H9 (cell line): ENCODE measurements around the gene RAB31. TPM values are rescaled to one million over a fixed set of nuclear protein-coding genes. Genes with fewer than 3 reads are reported as not detected.

Source experiments
- DNase-seq: peaks from one replicate; pipeline ENCODE4 v3.0.0-alpha.2; 2017
- H2AFZ ChIP-seq: one replicate; pipeline ENCODE4 v1.6.1; 2013; ENCODE audit warnings: mild to moderate bottlenecking, low read length, control low read depth, moderate library complexity
- H2AK5ac ChIP-seq: 2 replicates; pipeline ENCODE4 v1.6.1; 2013; ENCODE audit warnings: low read length, control low read depth, mixed read lengths; ENCODE audit not compliant: insufficient read length
- H2BK120ac ChIP-seq: one replicate; pipeline ENCODE4 v1.6.1; 2013; ENCODE audit warnings: low read depth, mild to moderate bottlenecking, low read length, control low read depth, inconsistent platforms; ENCODE audit not compliant: poor library complexity, severe bottlenecking
- H2BK12ac ChIP-seq: 2 replicates; pipeline ENCODE4 v1.6.1; 2013; ENCODE audit warnings: low read length, control low read depth, mixed read lengths, low read depth; ENCODE audit not compliant: insufficient read length
- H2BK15ac ChIP-seq: 2 replicates; pipeline ENCODE4 v1.6.1; 2013; ENCODE audit warnings: low read depth, low read length, control low read depth
- H2BK20ac ChIP-seq: one replicate; pipeline ENCODE4 v1.6.1; 2013; ENCODE audit warnings: low read depth, mild to moderate bottlenecking, low read length, control low read depth, inconsistent platforms; ENCODE audit not compliant: poor library complexity, severe bottlenecking
- H2BK5ac ChIP-seq: 2 replicates; pipeline ENCODE4 v1.6.1; 2013; ENCODE audit warnings: low read length, control low read depth, mixed read lengths; ENCODE audit not compliant: insufficient read length
- H3K14ac ChIP-seq: 2 replicates; pipeline ENCODE4 v1.6.1; 2013; ENCODE audit warnings: low read length, control low read depth; ENCODE audit not compliant: insufficient read depth
- H3K18ac ChIP-seq: 2 replicates; pipeline ENCODE4 v1.6.1; 2013; ENCODE audit warnings: low read depth, mild to moderate bottlenecking, mixed read lengths, low read length, control low read depth; ENCODE audit not compliant: insufficient read length
- H3K23ac ChIP-seq: 2 replicates; pipeline ENCODE4 v1.6.1; 2013; ENCODE audit warnings: low read length, control low read depth, mixed read lengths, low read depth; ENCODE audit not compliant: insufficient read length
- H3K23me2 ChIP-seq: 2 replicates; pipeline ENCODE4 v1.6.1; 2013; ENCODE audit warnings: low read depth, mild to moderate bottlenecking, mixed read lengths, low read length, control low read depth; ENCODE audit not compliant: insufficient read length, poor library complexity, severe bottlenecking
- H3K27ac ChIP-seq: 2 replicates; pipeline ENCODE4 v1.5.1; 2013; ENCODE audit warnings: low read length, control low read depth, mixed read lengths, low read depth; ENCODE audit not compliant: insufficient read length
- H3K27me3 ChIP-seq: 2 replicates; pipeline ENCODE4 v1.6.1; 2013; ENCODE audit warnings: low read length, control low read depth, inconsistent platforms; ENCODE audit not compliant: insufficient read depth
- H3K4ac ChIP-seq: 2 replicates; pipeline ENCODE4 v1.6.1; 2013; ENCODE audit warnings: low read depth, mild to moderate bottlenecking, control low read depth, inconsistent platforms, low read length, moderate library complexity
- H3K4me1 ChIP-seq: 2 replicates; pipeline ENCODE4 v1.6.1; 2013; ENCODE audit warnings: low read length, control low read depth, inconsistent platforms; ENCODE audit not compliant: insufficient read depth
- H3K4me2 ChIP-seq: 2 replicates; pipeline ENCODE4 v1.6.1; 2013; ENCODE audit warnings: low read length, control low read depth, mixed read lengths; ENCODE audit not compliant: insufficient read length, insufficient read depth
- H3K56ac ChIP-seq: 2 replicates; pipeline ENCODE4 v1.6.1; 2013; ENCODE audit warnings: low read depth, mild to moderate bottlenecking, mixed read lengths, low read length, control low read depth; ENCODE audit not compliant: insufficient read length
- H3K79me1 ChIP-seq: 2 replicates; pipeline ENCODE4 v1.6.1; 2013; ENCODE audit warnings: low read depth, mild to moderate bottlenecking, moderate library complexity, low read length, control low read depth, inconsistent platforms; ENCODE audit not compliant: insufficient read depth, poor library complexity, severe bottlenecking
- H3K79me2 ChIP-seq: 2 replicates; pipeline ENCODE4 v1.6.1; 2013; ENCODE audit warnings: low read length, control low read depth, inconsistent platforms; ENCODE audit not compliant: insufficient read depth
- H3K9ac ChIP-seq: 2 replicates; pipeline ENCODE4 v1.6.1; 2013; ENCODE audit warnings: low read length, control low read depth, mixed read lengths; ENCODE audit not compliant: insufficient read length; ENCODE audit errors: extremely low read depth
- H3K9me3 ChIP-seq: one replicate; pipeline ENCODE4 v1.6.1; 2013; ENCODE audit warnings: low read depth, low read length, inconsistent platforms; ENCODE audit not compliant: control insufficient read depth
- H3T11ph ChIP-seq: one replicate; pipeline ENCODE4 v1.6.1; 2013; ENCODE audit warnings: mild to moderate bottlenecking, low read length, control low read depth, inconsistent platforms
- H4K20me1 ChIP-seq: one replicate; pipeline ENCODE4 v1.6.1; 2013; ENCODE audit not compliant: control insufficient read depth, insufficient read length, insufficient read depth
- H4K5ac ChIP-seq: 2 replicates; pipeline ENCODE4 v1.6.1; 2013; ENCODE audit warnings: low read depth, mild to moderate bottlenecking, mixed read lengths, low read length, control low read depth; ENCODE audit not compliant: insufficient read length
- H4K8ac ChIP-seq: replicated peaks from 2 replicates; pipeline ENCODE4 v1.6.1; 2013; ENCODE audit warnings: low read length, control low read depth, mixed read lengths, low read depth; ENCODE audit not compliant: insufficient read length
- H4K91ac ChIP-seq: 2 replicates; pipeline ENCODE4 v1.6.1; 2013; ENCODE audit warnings: low read depth, mild to moderate bottlenecking, moderate library complexity, mixed read lengths, low read length, control low read depth; ENCODE audit not compliant: insufficient read length
- H3K27ac Mint-ChIP-seq, 3 experiments: 2 replicates in 2 of 3; 3 replicates in 1 of 3; pipeline ENCODE4 v1.8.0; 2020 to 2021; ENCODE audit warnings: mixed read lengths in 3 of 3, mild to moderate bottlenecking in 1 of 3, moderate library complexity in 1 of 3
- H3K27me3 Mint-ChIP-seq: 2 replicates; pipeline ENCODE4 v1.8.0; 2021; ENCODE audit warnings: low read depth, mild to moderate bottlenecking, moderate library complexity, mixed read lengths
- H3K36me3 Mint-ChIP-seq, 3 experiments: 2 replicates in 2 of 3; 3 replicates in 1 of 3; pipeline ENCODE4 v1.8.0; 2020 to 2021; ENCODE audit warnings: low read depth in 3 of 3, mixed read lengths in 3 of 3; ENCODE audit not compliant: insufficient read depth in 1 of 3
- H3K4me1 Mint-ChIP-seq, 2 experiments: 2 replicates each; pipeline ENCODE4 v1.8.0; 2020; ENCODE audit warnings: mixed read lengths in 2 of 2
- H3K4me3 Mint-ChIP-seq, 2 experiments: 2 replicates in 1 of 2; 3 replicates in 1 of 2; pipeline ENCODE4 v1.8.0; 2020 to 2021; ENCODE audit warnings: mild to moderate bottlenecking in 2 of 2, mixed read lengths in 2 of 2, moderate library complexity in 1 of 2
- H3K9me3 Mint-ChIP-seq, 2 experiments: 2 replicates in 1 of 2; 3 replicates in 1 of 2; pipeline ENCODE4 v1.8.0; 2020; ENCODE audit warnings: mild to moderate bottlenecking in 2 of 2, mixed read lengths in 2 of 2, moderate library complexity in 1 of 2
- CTCF ChIP-seq: fragments of 200-600 bp; sonication (generic); conservative IDR thresholded peaks from 3 replicates; pipeline ENCODE4 v1.8.0; 2021; ENCODE audit warnings: antibody characterized with exemption, mild to moderate bottlenecking
- WGBS: extraction: QIAGEN DNeasy Blood & Tissue Kit; methylation state at CpG from one replicate; pipeline ENCODE4 v1.1.7; 2013; ENCODE audit warnings: missing lambda C conversion rate, low lambda C conversion rate, mixed read lengths; ENCODE audit not compliant: insufficient read length; ENCODE audit errors: extremely low coverage; 5-methylcytosine and 5-hydroxymethylcytosine counted together
- total RNA-seq: library from RNA; stranded (reverse); gene quantifications from 2 replicates; pipeline ENCODE4 v1.2.1, GENCODE V29; 2021

RAB31 gene
- total RNA-seq, 1 experiment from 2014 or later: 22.4 TPM

GRCh38 chr18:9755615-9756014 lies 47.5 kb downstream of the RAB31 start:
- H4K20me1 ChIP-seq: no peaks in the 10 kb centered on the region
- no peaks in the 10 kb centered on the region; the same call in 1 of the 2 replicates for H3K79me2 ChIP-seq
- H2AK5ac ChIP-seq: no peak overlapping the region
- H2BK15ac ChIP-seq: no peak overlapping the region
- no peak overlapping the region for H3K27ac ChIP-seq
- H3T11ph ChIP-seq: no peak overlapping the region
- no peak overlapping the region for H2BK20ac ChIP-seq
- no peak overlapping the region for H2BK5ac ChIP-seq
- H2BK120ac ChIP-seq: no peak overlapping the region
- no peaks in the 10 kb centered on the region for H3K27me3 Mint-ChIP-seq
- no peak overlapping the region for H4K91ac ChIP-seq
- no peak overlapping the region for H4K5ac ChIP-seq
- no peak overlapping the region for H3K4me2 ChIP-seq
- no peak for DNase-seq
- H3K79me1 ChIP-seq: no peaks in the 10 kb centered on the region
- WGBS: no CpG with 5 or more reads among the region's 3 CpGs
- no peak overlapping the region for H3K23ac ChIP-seq
- no peaks in the 10 kb centered on the region for H3K36me3 Mint-ChIP-seq
- H3K4me1 ChIP-seq: no peaks in the 10 kb centered on the region
- no peak overlapping the region for H4K8ac ChIP-seq
- H2AFZ ChIP-seq: no peak overlapping the region
- no peak overlapping the region for H3K4ac ChIP-seq
- TF ChIP-seq CTCF: no peak
- no peak overlapping the region for H3K4me3 Mint-ChIP-seq
- no peaks in the 10 kb centered on the region for H3K9me3 Mint-ChIP-seq
- H2BK12ac ChIP-seq: no peak overlapping the region
- H3K14ac ChIP-seq: no peak overlapping the region
- H3K4me1 Mint-ChIP-seq: peaks cover 7 to 13% of the 10 kb centered on the region in 2 experiments; a peak in 3 of 4 replicates
- no peaks in the 10 kb centered on the region for H3K23me2 ChIP-seq
- H3K9ac ChIP-seq: no peak overlapping the region
- H3K27me3 ChIP-seq: no peaks in the 10 kb centered on the region; the same call in 1 of the 2 replicates
- no peaks in the 10 kb centered on the region for H3K9me3 ChIP-seq
- no peak overlapping the region for H3K27ac Mint-ChIP-seq
- H3K18ac ChIP-seq: no peak overlapping the region
- H3K56ac ChIP-seq: no peak overlapping the region
